ENCODE data around the gene IQUB. TPM values are rescaled to one million over a fixed set of nuclear protein-coding genes. Genes with fewer than 3 reads are reported as not detected.

Gene IQUB
- total RNA-seq, 1 donor from 2014 or later = 3.2 TPM

- H3K9me3 ChIP-seq = no peaks in the 10 kb centered on the region
- H3K4me1 ChIP-seq = no peaks in the 10 kb centered on the region
- ATAC-seq (no peak), DNase-seq (no peak)
- H3K4me3 ChIP-seq = no peak overlapping the region
- intact Hi-C loops (cut with DNase I) = no loop called here
- no peaks in the 10 kb centered on the region for H3K36me3 ChIP-seq
- H3K27ac ChIP-seq = no peak overlapping the region
- TF ChIP-seq CTCF (IDR thresholded peaks at IDR 0.05) = no peak
- no peaks in the 10 kb centered on the region for H3K27me3 ChIP-seq (ENCODE audit: low read depth)
These were observed 96.9 kb downstream of the IQUB start for GRCh38 chr7:123437447-123437995.

- no peaks in the 10 kb centered on the region for H3K36me3 ChIP-seq
- DNase-seq (no peak), ATAC-seq (no peak)
- no peaks in the 10 kb centered on the region for H3K9me3 ChIP-seq
- no peaks in the 10 kb centered on the region for H3K27me3 ChIP-seq (ENCODE audit: low read depth)
- H3K4me1 ChIP-seq = no peaks in the 10 kb centered on the region
- no peak for TF ChIP-seq CTCF (IDR thresholded peaks at IDR 0.05)
- intact Hi-C loops (cut with DNase I) = no loop called here
- H3K27ac ChIP-seq = no peak overlapping the region
- no peak overlapping the region for H3K4me3 ChIP-seq
These were observed 99.2 kb downstream of the IQUB start for GRCh38 chr7:123435080-123435700.

- no peak for DNase-seq
- no peak for ATAC-seq
- H3K9me3 ChIP-seq = no peaks in the 10 kb centered on the region
- H3K36me3 ChIP-seq = no peaks in the 10 kb centered on the region
- H3K4me1 ChIP-seq = no peaks in the 10 kb centered on the region
- TF ChIP-seq CTCF (IDR thresholded peaks at IDR 0.05) = no peak
- intact Hi-C loops (cut with DNase I) = no loop called here
- no peaks in the 10 kb centered on the region for H3K27me3 ChIP-seq (ENCODE audit: low read depth)
- no peak overlapping the region for H3K27ac ChIP-seq
- H3K4me3 ChIP-seq = no peak overlapping the region
These were observed 100.7 kb downstream of the IQUB start for GRCh38 chr7:123433665-123434064.

- no peaks in the 10 kb centered on the region for H3K36me3 ChIP-seq
- H3K27me3 ChIP-seq (ENCODE audit: low read depth) = no peaks in the 10 kb centered on the region
- no peaks in the 10 kb centered on the region for H3K4me1 ChIP-seq
- DNase-seq (no peak), ATAC-seq (no peak)
- H3K27ac ChIP-seq = no peak overlapping the region
- no peaks in the 10 kb centered on the region for H3K9me3 ChIP-seq
- H3K4me3 ChIP-seq = no peak overlapping the region
- no peak for TF ChIP-seq CTCF (IDR thresholded peaks at IDR 0.05)
- intact Hi-C loops (cut with DNase I) = no loop called here
These were observed 101.8 kb downstream of the IQUB start for GRCh38 chr7:123432601-123433000.

GRCh38 chr7:123431075-123431614, 103.2 kb downstream of the IQUB start:
- Histone ChIP-seq H3K4me3 (no peak overlapping the region), H3K9me3 (no peaks in the 10 kb centered on the region), H3K27me3 (ENCODE audit: low read depth) (no peaks in the 10 kb centered on the region), H3K36me3 (no peaks in the 10 kb centered on the region), H3K27ac (no peak overlapping the region), H3K4me1 (no peaks in the 10 kb centered on the region)
- intact Hi-C loops (cut with DNase I) = no loop called here
- ATAC-seq (no peak), DNase-seq (no peak)
- TF ChIP-seq CTCF (IDR thresholded peaks at IDR 0.05) = no peak
